Measurements from ENCODE around the gene APBA1.

- no peak for TF ChIP-seq CTCF (IDR thresholded peaks at IDR 0.05)
- TF ChIP-seq EZH2 (IDR thresholded peaks at IDR 0.05), result no peak
- no peak for TF ChIP-seq EZH2phosphoT487 (IDR thresholded peaks at IDR 0.05)
Measured at GRCh38 chr9:69583645-69584234, 88.4 kb downstream of the APBA1 start.

Measured in neural progenitor cell (in vitro differentiated cells).